ENCODE data around the gene ADRB2. TPM values are rescaled to one million over a fixed set of nuclear protein-coding genes. Genes with fewer than 3 reads are reported as not detected.

The ADRB2 gene
- total RNA-seq, 1 experiment from 2014 or later = 1.0 TPM

- intact Hi-C loops (cut with micrococcal nuclease; ENCODE audit: unreplicated experiment) (no loop called here), in situ Hi-C loops (cut with HindIII; ENCODE audit: low pct_unique_long_range_greater_than_20kb, low sequenced_read_pairs) (no loop called here)
- BruUV-seq (replicated peaks) = no TSS peak
- ChIA-PET CTCF (no interaction called here), POLR2A (no interaction called here)
- Histone ChIP-seq H3K4me3 (ENCODE audit: low read depth in 2 of 2, low read length in 2 of 2) (no peak overlapping the region), H3K27ac (ENCODE audit: low read length) (no peak overlapping the region), H3K36me3 (ENCODE audit: control insufficient read depth, insufficient read depth, low read length) (no peaks in the 10 kb centered on the region), H3K9me3 (ENCODE audit: control insufficient read depth, insufficient read depth, low read depth, low read length) (no peaks in the 10 kb centered on the region), H3K4me1 (ENCODE audit: control insufficient read depth, insufficient read depth, low read length) (no peaks in the 10 kb centered on the region), H3K27me3 (ENCODE audit: control insufficient read depth, insufficient read depth, low read length) (no peaks in the 10 kb centered on the region)
- no peak for DNase-seq (ENCODE audit: low read depth, low spot score)
- no peak for ATAC-seq
- no peak for TF ChIP-seq SIN3A (IDR thresholded peaks at IDR 0.05; ENCODE audit: borderline replicate concordance, insufficient read depth, low read depth, low read length)
- no peak for TF ChIP-seq TCF7L2 (IDR thresholded peaks at IDR 0.05; ENCODE audit: low read depth, low read length)
- no peak for TF ChIP-seq REST (IDR thresholded peaks at IDR 0.05; ENCODE audit: insufficient read depth in 1 of 2, low read depth in 2 of 2, low read length in 1 of 2)
- TF ChIP-seq POLR2AphosphoS5 (IDR thresholded peaks at IDR 0.05; ENCODE audit: low read depth, low read length) = no peak
- no peak for TF ChIP-seq CTCF (IDR thresholded peaks at IDR 0.05)
Measured at GRCh38 chr5:148846930-148847329, 20.5 kb downstream of the ADRB2 start.

GRCh38 chr5:148847456-148847855 is 21.0 kb downstream of the ADRB2 start:
- Histone ChIP-seq H3K27me3 (ENCODE audit: control insufficient read depth, insufficient read depth, low read length) (no peaks in the 10 kb centered on the region), H3K27ac (ENCODE audit: low read length) (no peak overlapping the region), H3K9me3 (ENCODE audit: control insufficient read depth, insufficient read depth, low read depth, low read length) (no peaks in the 10 kb centered on the region), H3K36me3 (ENCODE audit: control insufficient read depth, insufficient read depth, low read length) (no peaks in the 10 kb centered on the region), H3K4me1 (ENCODE audit: control insufficient read depth, insufficient read depth, low read length) (no peaks in the 10 kb centered on the region), H3K4me3 (ENCODE audit: low read depth in 2 of 2, low read length in 2 of 2) (no peak overlapping the region)
- ATAC-seq = no peak
- intact Hi-C loops (cut with micrococcal nuclease; ENCODE audit: unreplicated experiment) = no loop called here
- no peak for DNase-seq (ENCODE audit: low read depth, low spot score)
- POLR2A ChIA-PET = no interaction called here
- no peak for TF ChIP-seq CTCF (IDR thresholded peaks at IDR 0.05)
- CTCF ChIA-PET = no interaction called here
- in situ Hi-C loops (cut with HindIII; ENCODE audit: low pct_unique_long_range_greater_than_20kb, low sequenced_read_pairs) = no loop called here
- BruUV-seq (replicated peaks) = no TSS peak

Data from Panc1 (cell line).